SK-N-MC (cell line): ENCODE data around the gene DVL3.

Source experiments
- EZH2 ChIP-seq: fragments of 200-600 bp; sonication (generic); IDR thresholded peaks from one replicate; pipeline ENCODE4 v1.6.1; 2017; ENCODE audit warnings: antibody characterized with exemption
- FOXP2 ChIP-seq: optimal IDR thresholded peaks from 2 replicates; pipeline ENCODE3; 2011; ENCODE audit warnings: mild to moderate bottlenecking, moderate library complexity; ENCODE audit not compliant: insufficient read depth; ENCODE audit errors: extremely low read length, control extremely low read depth
- POLR2AphosphoS5 ChIP-seq: IDR thresholded peaks from 2 replicates; pipeline ENCODE4 v1.6.1; 2012; ENCODE audit warnings: mild to moderate bottlenecking, low read depth, low read length, borderline replicate concordance

DNA sequence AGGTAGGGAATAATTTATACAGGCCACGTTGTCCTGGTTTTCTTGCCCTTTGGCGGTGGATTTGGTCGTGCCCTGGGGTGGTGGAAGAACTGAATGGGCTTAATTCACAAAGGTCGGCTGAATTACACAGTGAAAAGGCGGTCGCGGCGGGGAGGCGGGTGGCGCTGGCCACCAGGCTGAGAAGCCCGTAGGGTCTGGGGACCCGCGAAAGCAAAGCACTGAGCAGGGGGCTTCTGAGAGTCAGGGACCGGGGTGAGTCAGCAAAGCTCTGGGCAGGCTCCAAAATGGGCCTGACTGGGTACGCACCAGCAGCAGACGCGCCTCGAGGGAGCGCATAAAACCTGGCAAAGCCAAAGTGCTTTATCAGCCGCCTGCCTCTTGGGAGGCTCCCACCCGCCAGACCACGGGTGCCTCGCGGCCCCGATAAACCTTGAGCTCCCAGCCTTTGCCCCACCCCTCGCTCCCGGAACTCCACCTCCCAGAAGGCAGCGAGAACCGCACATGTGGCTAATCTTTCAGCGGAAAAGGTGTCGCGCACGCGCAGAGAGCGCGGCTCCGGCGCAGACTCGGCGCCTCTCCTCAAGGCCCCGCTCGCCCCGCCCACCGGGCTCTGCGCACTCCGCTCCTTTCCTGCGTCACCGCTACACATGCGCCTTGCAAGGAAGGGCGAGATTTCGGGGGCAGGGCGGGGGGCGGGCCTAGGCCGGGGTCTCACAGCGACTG, 30.4 kb downstream of the DVL3 start:
- TF ChIP-seq EZH2 (no peak), POLR2AphosphoS5 (peak; percentile 89), FOXP2 (no peak)
